Measurements from ENCODE around the gene SCARB1. TPM values are rescaled to one million over a fixed set of nuclear protein-coding genes. Genes with fewer than 3 reads are reported as not detected.

The SCARB1 gene
- total RNA-seq, 8 experiments from 2014 or later = 7.9 to 129 (median 15.1) TPM

- H3K27ac ChIP-seq = no peak overlapping the region
- WGBS, 10 experiments = 26 to 100% (median 57%) methylated on average over 1 to 12 of the region's 13 CpGs; no CpG with 5 or more reads in 1 of the 10 experiments
These were observed 66.3 kb downstream of the SCARB1 start for GRCh38 chr12:124797321-124797720.

DNA sequence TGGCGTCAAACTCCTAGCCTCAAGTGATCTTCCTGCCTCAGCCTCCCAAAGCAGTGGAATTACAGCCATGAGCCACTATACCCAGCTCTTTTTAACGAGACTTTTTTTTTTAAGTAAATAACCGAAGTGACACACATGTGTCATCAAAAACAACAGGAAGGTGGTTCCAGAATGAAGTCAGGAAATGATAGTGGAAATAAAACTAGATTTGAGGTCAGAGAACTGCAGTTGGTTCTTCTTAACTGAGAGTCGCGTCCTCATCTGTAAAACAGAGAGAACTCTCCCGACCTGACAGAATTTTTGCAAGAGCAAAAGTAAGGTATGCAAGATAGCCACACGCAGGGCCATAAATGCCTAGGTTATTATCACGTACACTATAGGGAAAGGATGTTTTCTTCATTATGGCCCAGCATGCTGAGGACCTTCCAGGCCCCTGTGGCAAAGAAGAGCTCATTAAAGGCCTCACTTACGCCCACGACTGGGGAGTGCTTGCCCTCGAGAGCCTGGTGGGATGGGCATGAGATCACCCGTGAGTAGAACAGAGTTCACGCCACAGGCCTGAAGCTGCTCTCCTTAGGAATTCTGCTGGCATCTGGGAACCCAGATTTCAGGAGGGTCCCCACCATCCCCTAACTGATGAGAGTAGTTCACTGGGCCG is 67.2 kb downstream of the SCARB1 start:
- H3K4me3 ChIP-seq = no peak overlapping the region
- WGBS, 10 experiments = 57 to 100% (median 96%) methylated on average over 1 to 8 of the region's 14 CpGs; no CpG with 5 or more reads in 1 of the 10 experiments
- in situ Hi-C loops (cut with MboI; ENCODE audit: low pct_unique_long_range_greater_than_20kb in 2 of 9, low sequenced_read_pairs in 9 of 9, unreplicated experiment in 9 of 9) = no loop called here
- no peak overlapping the region for H3K27ac ChIP-seq
- H3K4me1 ChIP-seq (replicated peaks in 1 of 2) = peaks cover 5 to 10% of the 10 kb centered on the region in 2 donors
- no peak for ATAC-seq (replicated peaks in 6 of 8)

More at GRCh38 chr12:124797321-124797720, 66.3 kb downstream of the SCARB1 start:
- no peak for ATAC-seq (replicated peaks in 6 of 8)
- no peak overlapping the region for H3K4me3 ChIP-seq
- peaks cover 4 to 10% of the 10 kb centered on the region in 2 donors for H3K4me1 ChIP-seq (replicated peaks in 1 of 2)
- in situ Hi-C loops (cut with MboI; ENCODE audit: low pct_unique_long_range_greater_than_20kb in 2 of 9, low sequenced_read_pairs in 9 of 9, unreplicated experiment in 9 of 9) = no loop called here

GRCh38 chr12:124795081-124795948 is 68.3 kb downstream of the SCARB1 start:
- WGBS, 10 experiments = 95 to 100% (median 100%) methylated on average over 2 to 4 of the region's 6 CpGs; no CpG with 5 or more reads in 7 of the 10 experiments
- Histone ChIP-seq H3K4me3 (no peak overlapping the region), H3K27ac (no peak overlapping the region), H3K4me1 (replicated peaks in 1 of 2) (peaks cover 10 to 15% of the 10 kb centered on the region in 2 donors)
- in situ Hi-C loops (cut with MboI; ENCODE audit: low pct_unique_long_range_greater_than_20kb in 2 of 9, low sequenced_read_pairs in 9 of 9, unreplicated experiment in 9 of 9) = no loop called here
- no peak for ATAC-seq (replicated peaks in 6 of 8)

GRCh38 chr12:124792961-124793441 is 70.7 kb downstream of the SCARB1 start:
- in situ Hi-C loops (cut with MboI; ENCODE audit: low pct_unique_long_range_greater_than_20kb in 2 of 9, low sequenced_read_pairs in 9 of 9, unreplicated experiment in 9 of 9) = no loop called here
- WGBS, 10 experiments = 0 to 98% (median 87%) methylated on average over 3 to 11 of the region's 15 CpGs; no CpG with 5 or more reads in 1 of the 10 experiments
- H3K4me1 ChIP-seq (replicated peaks in 1 of 2) = peaks cover 10 to 15% of the 10 kb centered on the region in 2 donors
- no peak overlapping the region for H3K4me3 ChIP-seq
- H3K27ac ChIP-seq = no peak overlapping the region
- peak in 3 of 8 experiments; percentile 75 to 83 (median 81) for ATAC-seq (replicated peaks in 6 of 8)

DNA sequence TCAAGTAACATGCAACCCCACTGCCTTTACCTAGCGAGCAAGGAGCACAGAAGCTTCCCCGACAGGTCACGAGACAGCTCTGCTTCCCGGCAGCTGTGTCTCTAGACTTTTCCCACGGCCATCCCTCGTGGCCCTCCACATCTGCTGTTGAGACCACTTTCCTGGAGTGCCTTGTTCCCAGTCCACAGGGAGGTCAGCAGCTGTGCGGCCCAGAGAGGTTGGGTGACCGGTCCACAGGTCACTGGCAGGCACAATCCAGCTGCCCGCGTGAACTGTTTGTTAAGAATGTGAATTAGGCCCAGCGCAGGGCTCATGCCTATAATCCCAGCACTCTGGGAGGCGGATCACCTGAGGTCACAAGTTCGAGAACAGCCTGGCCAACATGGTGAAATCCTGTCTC is 71.5 kb downstream of the SCARB1 start:
- 80 to 97% (median 91%) methylated on average over 1 to 12 of the region's 13 CpGs; no CpG with 5 or more reads in 3 of the 10 experiments for WGBS, 10 experiments
- no peak for ATAC-seq (replicated peaks in 6 of 8)
- H3K4me3 ChIP-seq = no peak overlapping the region
- peaks cover 5 to 15% of the 10 kb centered on the region in 2 donors for H3K4me1 ChIP-seq (replicated peaks in 1 of 2)
- in situ Hi-C loops (cut with MboI; ENCODE audit: low pct_unique_long_range_greater_than_20kb in 2 of 9, low sequenced_read_pairs in 9 of 9, unreplicated experiment in 9 of 9) = no loop called here
- no peak overlapping the region for H3K27ac ChIP-seq

DNA sequence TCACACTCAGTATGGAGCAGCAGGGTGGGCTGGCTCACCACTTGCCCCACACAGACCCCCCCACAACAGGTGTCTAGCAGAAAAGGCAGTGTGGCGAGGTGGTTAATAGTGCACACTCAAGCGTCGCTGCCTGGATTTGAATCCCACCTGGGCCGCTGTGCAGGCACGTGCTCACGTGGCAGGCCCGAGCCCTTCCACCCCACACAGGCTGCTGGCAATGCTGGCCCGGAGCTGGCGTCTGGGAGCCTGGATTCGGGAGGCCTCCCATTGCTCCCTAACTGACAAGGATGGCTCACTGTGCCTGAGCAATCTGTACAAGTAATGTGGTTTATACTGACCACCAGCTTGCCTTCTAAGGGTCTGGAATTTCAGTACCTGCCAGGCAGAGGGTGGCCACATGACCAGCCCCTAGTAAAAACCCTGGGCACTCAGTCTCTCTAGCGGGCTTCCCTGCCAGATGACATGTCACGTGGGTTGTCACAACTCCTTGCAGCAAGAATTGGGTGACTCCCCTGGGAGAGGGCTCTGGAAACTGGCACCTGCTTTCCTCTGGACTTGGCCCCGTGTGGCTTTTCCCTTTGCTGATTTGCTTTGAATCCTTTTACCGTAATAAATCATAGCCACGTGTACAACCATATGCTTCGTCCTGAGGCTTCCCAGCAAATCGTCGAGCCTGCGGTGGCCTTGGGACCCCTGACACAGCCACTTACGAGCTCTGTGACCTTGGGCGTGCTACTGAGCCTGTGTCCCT is 72.8 kb downstream of the SCARB1 start:
- in situ Hi-C loops (cut with MboI; ENCODE audit: low pct_unique_long_range_greater_than_20kb in 2 of 9, low sequenced_read_pairs in 9 of 9, unreplicated experiment in 9 of 9) = no loop called here

GRCh38 chr12:124788936-124789555 is 74.6 kb downstream of the SCARB1 start:
- Histone ChIP-seq H3K27ac (no peak overlapping the region), H3K4me3 (no peak overlapping the region), H3K4me1 (replicated peaks in 1 of 2) (peaks cover 8 to 11% of the 10 kb centered on the region in 2 donors)
- ATAC-seq (replicated peaks in 6 of 8) = no peak
- WGBS, 10 experiments = 85 to 100% (median 93%) methylated on average over 3 to 13 of the region's 13 CpGs
- in situ Hi-C loops (cut with MboI; ENCODE audit: low pct_unique_long_range_greater_than_20kb in 2 of 9, low sequenced_read_pairs in 9 of 9, unreplicated experiment in 9 of 9) = no loop called here

More for the DNA sequence above, 72.8 kb downstream of the SCARB1 start:
- ATAC-seq (replicated peaks in 6 of 8) = peak in 3 of 8 experiments; percentile 23 to 50 (median 26)
- Histone ChIP-seq H3K4me1 (replicated peaks in 1 of 2) (peaks cover 8 to 11% of the 10 kb centered on the region in 2 donors), H3K27ac (peak overlapping the region; percentile 50 to 59), H3K4me3 (no peak overlapping the region)
- 27 to 100% (median 93%) methylated on average over 1 to 9 of the region's 21 CpGs; no CpG with 5 or more reads in 3 of the 10 experiments for WGBS, 10 experiments

DNA sequence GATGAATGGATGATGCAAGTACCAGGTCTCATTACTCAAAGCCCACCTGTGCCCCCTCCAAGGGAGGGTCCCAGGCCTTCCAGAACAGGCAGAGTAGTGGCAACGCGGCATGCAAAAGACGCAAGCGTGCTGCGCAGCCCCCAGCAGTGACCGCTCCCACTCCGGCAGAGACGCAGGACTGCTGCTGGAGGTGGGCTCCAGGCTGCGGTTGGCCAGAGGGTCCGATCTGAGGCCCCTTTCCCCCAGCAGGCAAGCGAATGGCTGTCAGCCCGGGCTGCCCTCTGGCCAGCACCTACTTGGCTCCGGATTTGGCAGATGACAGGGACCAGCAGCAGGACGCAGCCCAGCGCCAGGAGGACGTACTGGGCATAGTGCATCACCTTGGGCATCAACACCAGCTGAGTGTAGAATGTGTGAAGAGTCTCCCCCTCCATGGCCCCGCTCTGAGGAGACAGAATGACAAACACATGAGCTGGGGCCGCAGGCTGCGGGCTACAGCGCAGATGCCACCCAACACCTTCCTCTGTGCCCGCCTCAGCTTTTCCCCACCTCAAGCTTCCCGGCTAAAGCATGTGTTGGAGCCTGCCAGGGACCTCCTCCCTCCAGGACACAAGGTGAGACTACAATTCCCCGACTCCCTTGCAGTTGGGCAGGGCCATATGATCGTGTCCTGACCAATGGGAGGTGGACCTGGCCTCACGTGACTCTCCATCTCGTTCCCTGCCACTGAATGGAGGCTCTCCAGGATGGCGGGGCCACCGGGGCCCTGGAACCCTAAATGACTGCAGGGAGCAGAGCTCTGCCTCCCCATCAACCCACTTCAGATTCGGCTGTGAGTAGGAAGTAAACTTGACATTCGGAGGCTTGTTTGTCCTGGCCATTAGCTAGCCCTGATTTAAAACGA is 77.4 kb downstream of the SCARB1 start:
- in situ Hi-C loops (cut with MboI; ENCODE audit: low pct_unique_long_range_greater_than_20kb in 2 of 9, low sequenced_read_pairs in 9 of 9, unreplicated experiment in 9 of 9) = no loop called here
- peak overlapping the region in 1 of 2 donors; percentile 22 for H3K27ac ChIP-seq
- WGBS, 10 experiments = 8 to 100% (median 42%) methylated on average over 2 to 15 of the region's 31 CpGs
- ATAC-seq (replicated peaks in 6 of 8) = peak in 7 of 8 experiments; percentile 47 to 100 (median 100)
- peak overlapping the region; percentile 28 to 49 (median 38) for H3K4me3 ChIP-seq
- H3K4me1 ChIP-seq (replicated peaks in 1 of 2) = peaks cover 8 to 9% of the 10 kb centered on the region in 2 donors

DNA sequence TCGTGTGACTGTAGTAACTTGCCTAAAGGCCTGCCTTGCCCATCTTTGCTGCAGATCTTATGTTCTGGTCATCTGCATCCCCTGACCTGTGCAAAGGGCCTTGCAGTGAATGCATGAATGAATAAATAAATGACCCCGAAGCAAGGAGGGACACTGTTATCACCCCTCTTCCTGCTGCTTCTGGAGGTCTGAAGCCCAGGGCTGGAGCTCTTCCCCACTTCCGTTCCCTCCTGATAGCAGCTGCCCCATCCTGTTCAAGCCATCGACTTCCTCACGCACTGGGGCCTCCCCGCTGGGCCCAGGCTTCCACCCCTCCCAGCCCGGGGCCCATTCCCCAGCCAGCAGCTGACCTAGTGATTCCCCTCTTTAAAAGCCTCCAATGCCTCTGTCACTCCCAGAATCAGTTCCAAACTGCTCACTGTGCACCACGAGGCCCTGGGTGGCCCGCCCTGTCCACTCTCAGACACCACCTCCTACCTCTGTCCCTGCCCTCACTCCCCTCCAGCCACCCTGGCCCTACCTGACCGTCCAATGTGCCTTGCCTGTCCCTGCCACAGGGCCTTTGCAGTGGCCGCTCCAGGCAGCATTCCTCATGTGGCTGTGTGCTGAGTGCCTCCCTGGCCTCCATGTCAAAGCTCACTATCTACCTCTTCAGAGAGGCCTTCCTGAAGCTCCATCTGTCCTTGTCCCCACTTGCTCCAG is 78.6 kb downstream of the SCARB1 start:
- Histone ChIP-seq H3K27ac (no peak overlapping the region), H3K4me3 (no peak overlapping the region), H3K4me1 (replicated peaks in 1 of 2) (peaks cover 0 to 8% of the 10 kb centered on the region in 2 donors)
- in situ Hi-C loops (cut with MboI; ENCODE audit: low pct_unique_long_range_greater_than_20kb in 2 of 9, low sequenced_read_pairs in 9 of 9, unreplicated experiment in 9 of 9) = no loop called here
- no peak for ATAC-seq (replicated peaks in 6 of 8)
- 70 to 100% (median 90%) methylated on average over 1 to 4 of the region's 11 CpGs; no CpG with 5 or more reads in 3 of the 10 experiments for WGBS, 10 experiments

- no peak for ATAC-seq (replicated peaks in 6 of 8)
- Histone ChIP-seq H3K27ac (no peak overlapping the region), H3K4me3 (no peak overlapping the region), H3K4me1 (replicated peaks in 1 of 2) (peaks cover 0 to 8% of the 10 kb centered on the region in 2 donors)
- in situ Hi-C loops (cut with MboI; ENCODE audit: low pct_unique_long_range_greater_than_20kb in 2 of 9, low sequenced_read_pairs in 9 of 9, unreplicated experiment in 9 of 9) = no loop called here
- 60 to 100% (median 93%) methylated on average over 1 to 5 of the region's 5 CpGs; no CpG with 5 or more reads in 1 of the 10 experiments for WGBS, 10 experiments
These were observed 80.6 kb downstream of the SCARB1 start for GRCh38 chr12:124783087-124783486.

DNA sequence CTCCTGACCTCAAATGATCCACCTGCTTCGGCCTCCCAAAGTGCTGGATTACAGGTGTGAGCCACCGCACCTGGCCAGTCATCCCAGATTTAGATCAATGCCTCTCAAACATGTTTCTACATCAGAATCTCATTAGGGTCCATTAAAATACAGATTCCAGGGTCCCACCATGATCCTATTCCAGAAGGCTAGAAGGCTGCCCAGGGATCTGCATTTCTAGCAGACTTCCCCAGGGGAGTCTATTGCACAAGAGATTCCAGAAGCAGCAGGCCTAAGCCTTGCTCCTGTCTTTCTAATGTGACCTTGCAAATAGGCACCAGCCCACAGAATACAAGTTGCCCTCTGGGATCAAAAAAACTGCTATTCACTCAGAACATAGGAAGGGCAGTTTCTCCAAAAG is 81.5 kb downstream of the SCARB1 start:
- Histone ChIP-seq H3K27ac (no peak overlapping the region), H3K4me3 (no peak overlapping the region), H3K4me1 (replicated peaks in 1 of 2) (peaks cover 6 to 10% of the 10 kb centered on the region in 2 donors)
- 83 to 100% (median 100%) methylated on average over 1 to 2 of the region's 2 CpGs; no CpG with 5 or more reads in 5 of the 10 experiments for WGBS, 10 experiments
- no peak for ATAC-seq (replicated peaks in 6 of 8)
- in situ Hi-C loops (cut with MboI; ENCODE audit: low pct_unique_long_range_greater_than_20kb in 2 of 9, low sequenced_read_pairs in 9 of 9, unreplicated experiment in 9 of 9) = no loop called here
